Activated CD8-positive, alpha-beta T cell treated with anti-CD3 and anti-CD28 coated beads for 36 hours (primary cell): ENCODE measurements around the gene ALG2. TPM values are rescaled to one million over a fixed set of nuclear protein-coding genes. Genes with fewer than 3 reads are reported as not detected.

Source experiments
- ATAC-seq: fragments of 200-7000 bp; cut with Tn5 transposase; one replicate; pipeline ENCODE4 v1.10.0; 2021; ENCODE audit warnings: mild to moderate bottlenecking, moderate library complexity
- CTCF ChIA-PET: fragments of 350-600 bp; sonication (Branson Sonifier 250); formaldehyde crosslinking; loops from one replicate; lab custom pipeline; 2021; ENCODE audit warnings: antibody characterized with exemption; lab: Charles Lee
- POLR2A ChIA-PET: fragments of 350-600 bp; sonication (Branson Sonifier 250); formaldehyde crosslinking; loops from one replicate; lab custom pipeline; 2021; ENCODE audit warnings: antibody characterized with exemption; lab: Charles Lee
- DNase-seq: peaks from one replicate; pipeline ENCODE4 v3.0.0-alpha.2; 2020
- H3K27ac Mint-ChIP-seq: one replicate; pipeline ENCODE4 v1.8.0; 2021; ENCODE audit warnings: mild to moderate bottlenecking, mixed read lengths
- H3K27me3 Mint-ChIP-seq: one replicate; pipeline ENCODE4 v1.8.0; 2021; ENCODE audit warnings: mixed read lengths
- H3K36me3 Mint-ChIP-seq: one replicate; pipeline ENCODE4 v1.8.0; 2021; ENCODE audit warnings: low read depth, mixed read lengths
- H3K4me1 Mint-ChIP-seq: one replicate; pipeline ENCODE4 v1.8.0; 2021; ENCODE audit warnings: low read depth, mixed read lengths
- H3K4me3 Mint-ChIP-seq: one replicate; pipeline ENCODE4 v1.8.0; 2021; ENCODE audit warnings: mild to moderate bottlenecking, moderate library complexity, mixed read lengths
- H3K9me3 Mint-ChIP-seq: one replicate; pipeline ENCODE4 v1.8.0; 2021; ENCODE audit warnings: mixed read lengths
- CTCF ChIP-seq: fragments of 200-600 bp; IDR thresholded peaks from one replicate; pipeline ENCODE4 v1.8.0; 2022; ENCODE audit warnings: antibody characterized with exemption, mild to moderate bottlenecking
- intact Hi-C: fragments of 100-400 bp; cut with micrococcal nuclease; formaldehyde crosslinking; loops from one replicate; pipeline ENCODE4 v1.10.0; 2022
- total RNA-seq, 2 experiments: library from RNA; stranded (reverse); gene quantifications; one replicate each; pipeline ENCODE4 v1.2.3, GENCODE V29; 2021

Gene ALG2
- total RNA-seq, 2 experiments from 2014 or later = 24.1 to 27.0 TPM

GRCh38 chr9:99184475-99185347 lies 37.0 kb downstream of the ALG2 start:
- peak; percentile 91 for ATAC-seq
- POLR2A ChIA-PET = interaction anchor here (0.6 to 1.1 kb wide), 6 partner anchors 15 to 37 kb away, joined by 3 to 4 read pairs (median 3); partner anchors contain the start of genes ALG2 and SEC61B
- Mint-ChIP-seq H3K27ac (peak overlapping the region; percentile 84), H3K4me1 (peaks cover 57% of the 10 kb centered on the region), H3K4me3 (peak overlapping the region; percentile 20), H3K27me3 (peaks cover 4% of the 10 kb centered on the region), H3K36me3 (no peaks in the 10 kb centered on the region), H3K9me3 (no peaks in the 10 kb centered on the region)
- DNase-seq = peak; percentile 96
- CTCF ChIA-PET = interaction anchor here (0.6 to 7.2 kb wide), 59 partner anchors 11 to 1140 kb away, joined by 3 to 76 read pairs (median 4); partner anchors contain the start of genes ALG2 and SEC61B
- intact Hi-C loops = loop anchor here (5.0 to 10.0 kb wide), 3 partner anchors 38 to 830 kb away; partner anchors contain the start of genes ALG2, NR4A3 and SEC61B
- TF ChIP-seq CTCF = peak; percentile 89

- no peak for TF ChIP-seq CTCF
- Mint-ChIP-seq H3K27me3 (peaks cover 4% of the 10 kb centered on the region), H3K4me1 (peaks cover 64% of the 10 kb centered on the region), H3K36me3 (no peaks in the 10 kb centered on the region), H3K27ac (peak overlapping the region; percentile 84), H3K4me3 (peak overlapping the region; percentile 19), H3K9me3 (no peaks in the 10 kb centered on the region)
- DNase-seq (no peak), ATAC-seq (peak; percentile 10)
- intact Hi-C loops = loop anchor here (5.0 to 10.0 kb wide), 3 partner anchors 38 to 831 kb away; partner anchors contain the start of genes ALG2, NR4A3 and SEC61B
- POLR2A ChIA-PET = interaction anchor here (0.7 to 1.0 kb wide), 3 partner anchors 34 to 38 kb away, joined by 3 read pairs; partner anchors contain the start of genes ALG2 and SEC61B
- CTCF ChIA-PET = interaction anchor here (0.6 to 7.2 kb wide), 48 partner anchors 10 to 829 kb away, joined by 3 to 76 read pairs (median 5); partner anchors contain the start of genes ALG2 and SEC61B
These were observed 37.6 kb downstream of the ALG2 start for GRCh38 chr9:99184110-99184474.

- DNase-seq = no peak
- ChIA-PET POLR2A (no interaction called here), CTCF (interaction anchor here (0.8 to 7.2 kb wide), 14 partner anchors 16 to 235 kb away, joined by 3 to 76 read pairs (median 4); no protein-coding TSS in a partner anchor)
- Mint-ChIP-seq H3K9me3 (no peaks in the 10 kb centered on the region), H3K27ac (peak overlapping the region; percentile 84), H3K4me1 (peaks cover 68% of the 10 kb centered on the region), H3K4me3 (no peak overlapping the region), H3K36me3 (no peaks in the 10 kb centered on the region), H3K27me3 (peaks cover 4% of the 10 kb centered on the region)
- TF ChIP-seq CTCF = no peak
- intact Hi-C loops = loop anchor here (5.0 to 10.0 kb wide), 3 partner anchors 39 to 831 kb away; partner anchors contain the start of genes ALG2, NR4A3 and SEC61B
- no peak for ATAC-seq
These were observed 38.1 kb downstream of the ALG2 start for GRCh38 chr9:99183616-99184015.

- Mint-ChIP-seq H3K27ac (no peak overlapping the region), H3K36me3 (no peaks in the 10 kb centered on the region), H3K4me3 (no peak overlapping the region), H3K4me1 (peaks cover 71% of the 10 kb centered on the region), H3K9me3 (no peaks in the 10 kb centered on the region), H3K27me3 (no peaks in the 10 kb centered on the region)
- intact Hi-C loops = loop anchor here (5.0 to 10.0 kb wide), 3 partner anchors 40 to 832 kb away; partner anchors contain the start of genes ALG2, NR4A3 and SEC61B
- POLR2A ChIA-PET = interaction anchor here (0.9 to 2.2 kb wide), 3 partner anchors 9 to 125 kb away, joined by 3 to 10 read pairs (median 3); no protein-coding TSS in a partner anchor
- DNase-seq (no peak), ATAC-seq (no peak)
- TF ChIP-seq CTCF = no peak
- CTCF ChIA-PET = interaction anchor here (1.0 to 7.2 kb wide), 6 partner anchors 15 to 84 kb away, joined by 3 to 76 read pairs (median 4); partner anchors contain the start of gene ALG2
These were observed 39.4 kb downstream of the ALG2 start for GRCh38 chr9:99182356-99182755.
